Adipose tissue (tissue), 3 donors: ENCODE data around the gene GJB4. TPM values are rescaled to one million over a fixed set of nuclear protein-coding genes. Genes with fewer than 3 reads are reported as not detected.
"Not testable (repeated sequence)": the region's sequence is repeated elsewhere in the genome, so short reads cannot be mapped to it uniquely, and the experiment has no call there.

ENCODE experiments used
- H3K27ac ChIP-seq: one replicate; pipeline ENCODE4 v1.5.1; 2013; ENCODE audit warnings: low read depth, low read length
- WGBS, 3 donors: extraction: QIAGEN DNeasy Blood & Tissue Kit; methylation state at CpG; one replicate each; pipeline ENCODE4 v1.1.7; 2013; 5-methylcytosine and 5-hydroxymethylcytosine counted together
- polyA plus RNA-seq, 3 donors: library from polyadenylated mRNA; stranded (reverse); fragments of 200-250 nt; gene quantifications; one replicate each; pipeline ENCODE4 v1.2.3, GENCODE V29; 2013
- donor health status: healthy with polysubstance abuse.
- donor health status: Bipolar disorder and iron deficiency.
- donor health status: healthy.

The GJB4 gene
- polyA plus RNA-seq, 3 donors, result not detected

DNA sequence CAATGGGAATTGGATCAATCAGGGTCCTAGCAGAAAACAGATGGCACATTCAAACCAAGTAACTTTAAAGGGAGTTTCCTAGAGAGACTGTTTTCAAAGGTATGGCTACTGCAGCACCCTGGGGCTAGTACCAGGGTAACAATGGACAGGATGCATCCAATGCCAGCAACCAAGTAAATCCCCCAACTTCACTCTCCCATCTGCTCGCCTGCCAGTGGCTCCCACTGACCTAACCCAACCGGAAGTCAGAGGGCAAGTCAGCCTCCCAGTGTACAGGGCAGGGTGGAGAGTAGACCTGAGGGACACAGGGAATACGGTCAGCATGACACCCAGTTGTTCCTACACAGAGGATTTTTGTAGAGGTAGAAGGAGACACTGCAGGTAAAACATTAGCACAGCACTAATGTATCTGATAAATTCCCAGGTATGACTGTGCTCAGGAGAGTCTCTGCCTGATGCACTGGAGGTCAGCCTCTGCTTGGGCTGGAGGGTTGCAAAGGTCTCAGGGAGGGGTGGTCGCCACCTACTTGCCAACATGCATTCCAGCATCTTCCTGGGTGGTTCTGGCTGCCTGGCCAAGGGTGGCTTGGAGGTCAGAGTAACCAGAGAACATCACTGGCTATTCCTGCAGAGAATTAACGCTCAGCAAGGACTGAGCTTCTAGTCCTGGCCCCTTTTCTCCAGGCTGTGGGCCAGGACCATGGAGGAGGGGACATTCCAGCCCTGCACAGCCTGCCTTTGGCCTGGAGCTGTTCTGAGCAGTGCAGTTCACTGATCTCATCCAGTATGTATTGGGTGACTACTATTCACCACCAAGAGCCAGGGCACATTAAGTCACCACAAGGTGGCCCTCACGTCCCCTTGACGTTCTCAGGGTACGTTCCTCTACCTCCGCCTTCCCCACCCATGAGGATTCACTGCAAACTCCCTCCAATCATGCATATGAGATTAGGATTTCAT, 28.2 kb downstream of the GJB4 start:
- 43 to 58% (median 50%) methylated on average over 9 of the region's 9 CpGs for WGBS, 3 donors
- H3K27ac ChIP-seq, result no peak overlapping the region

DNA sequence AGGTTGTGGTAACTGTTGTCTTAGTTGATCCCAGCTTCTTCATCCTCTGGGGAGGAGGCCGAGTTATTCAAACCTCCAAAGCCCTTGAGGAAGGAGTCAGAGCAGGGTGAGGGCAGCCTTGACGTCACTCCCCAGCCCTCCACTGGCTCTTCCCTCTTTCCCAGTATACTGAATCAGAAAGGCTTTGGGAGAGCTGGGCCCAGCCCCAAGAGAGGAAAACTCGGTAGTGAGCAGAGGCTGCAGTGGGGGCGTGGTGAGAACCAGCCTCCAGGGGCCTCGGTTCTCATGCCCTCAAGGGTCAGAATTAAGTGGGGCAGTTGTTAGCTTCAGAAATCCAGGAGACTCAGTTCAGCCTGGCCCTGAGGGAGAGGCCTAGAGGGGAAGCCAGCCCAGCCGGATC, 31.4 kb downstream of the GJB4 start:
- WGBS, 3 donors, result 71 to 87% (median 76%) methylated on average over 6 of the region's 6 CpGs

DNA sequence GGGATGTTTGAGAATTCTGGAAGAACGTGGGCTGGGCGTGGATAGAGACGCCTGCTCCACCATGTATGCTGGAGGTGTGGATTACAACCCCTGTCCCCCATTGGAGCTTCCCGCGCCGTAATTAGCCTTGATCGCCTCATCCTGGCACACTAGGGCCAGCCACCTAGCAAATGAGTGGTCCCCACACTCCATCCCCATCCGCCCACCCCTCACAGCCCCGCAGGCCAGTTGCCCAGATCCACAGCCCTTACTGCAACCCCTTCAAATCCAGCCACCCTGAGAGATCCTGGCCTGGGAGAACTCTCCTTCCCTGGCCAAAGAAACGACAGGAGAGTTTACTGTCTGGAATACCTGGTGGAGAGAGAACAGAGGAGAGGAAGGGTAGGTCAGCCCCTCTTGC, 32.9 kb downstream of the GJB4 start:
- H3K27ac ChIP-seq, result no peak overlapping the region
- 49 to 64% (median 61%) methylated on average over 10 of the region's 10 CpGs for WGBS, 3 donors

More for the DNA sequence above, 31.4 kb downstream of the GJB4 start:
- no peak overlapping the region for H3K27ac ChIP-seq

DNA sequence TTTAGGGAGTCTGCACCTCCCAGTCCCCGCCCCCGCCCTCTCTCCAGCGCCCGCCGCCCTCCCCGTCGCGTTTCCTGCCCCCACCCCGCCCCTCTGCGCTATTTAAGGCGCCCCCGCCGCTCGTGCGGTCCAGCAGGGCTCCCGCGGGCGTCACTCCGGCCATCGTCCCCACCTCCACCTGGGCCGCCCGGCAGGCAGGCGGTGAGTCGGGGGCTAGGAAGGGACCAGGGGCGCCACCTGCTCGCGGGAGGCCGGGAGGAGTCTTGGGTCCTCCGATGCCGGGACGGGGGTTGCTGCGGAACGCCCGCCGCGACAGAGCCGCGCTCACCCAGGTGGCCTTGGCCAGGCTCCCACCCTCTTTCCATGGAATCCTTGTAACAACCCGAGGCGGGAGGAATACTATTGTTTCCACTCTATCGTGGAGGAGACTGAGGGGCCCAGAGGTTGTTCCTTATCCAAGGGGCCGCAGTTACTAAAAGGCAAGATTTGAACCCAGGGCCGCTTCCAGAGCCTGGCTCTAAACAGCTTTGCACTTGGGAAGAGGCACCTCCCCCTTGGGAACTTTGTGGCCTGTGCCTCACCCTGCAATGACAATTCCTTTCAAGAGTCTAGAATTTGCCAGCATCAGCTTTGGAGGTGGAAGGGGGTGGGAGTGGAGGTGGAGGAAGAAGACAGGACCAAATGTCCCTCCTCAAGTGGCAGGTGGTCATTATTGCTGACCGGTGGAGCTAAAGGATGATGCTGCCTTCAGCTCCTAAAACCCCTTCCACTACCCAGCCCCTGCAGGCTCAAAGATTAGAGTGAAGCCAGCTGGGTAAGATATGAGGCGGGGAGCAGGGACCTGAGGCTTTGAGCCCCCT, 33.6 kb downstream of the GJB4 start, which contains the start of gene GJA4:
GJA4 (plus strand) TSS at position 132 of the 860 bp plus-strand sequence. CDS start 1,215 bp downstream, outside the sequence.
- WGBS, 3 donors, result 8 to 14% (median 10%) methylated on average over 43 to 45 of the region's 45 CpGs
- no peak within 1 kb of the TSS for H3K27ac ChIP-seq

DNA sequence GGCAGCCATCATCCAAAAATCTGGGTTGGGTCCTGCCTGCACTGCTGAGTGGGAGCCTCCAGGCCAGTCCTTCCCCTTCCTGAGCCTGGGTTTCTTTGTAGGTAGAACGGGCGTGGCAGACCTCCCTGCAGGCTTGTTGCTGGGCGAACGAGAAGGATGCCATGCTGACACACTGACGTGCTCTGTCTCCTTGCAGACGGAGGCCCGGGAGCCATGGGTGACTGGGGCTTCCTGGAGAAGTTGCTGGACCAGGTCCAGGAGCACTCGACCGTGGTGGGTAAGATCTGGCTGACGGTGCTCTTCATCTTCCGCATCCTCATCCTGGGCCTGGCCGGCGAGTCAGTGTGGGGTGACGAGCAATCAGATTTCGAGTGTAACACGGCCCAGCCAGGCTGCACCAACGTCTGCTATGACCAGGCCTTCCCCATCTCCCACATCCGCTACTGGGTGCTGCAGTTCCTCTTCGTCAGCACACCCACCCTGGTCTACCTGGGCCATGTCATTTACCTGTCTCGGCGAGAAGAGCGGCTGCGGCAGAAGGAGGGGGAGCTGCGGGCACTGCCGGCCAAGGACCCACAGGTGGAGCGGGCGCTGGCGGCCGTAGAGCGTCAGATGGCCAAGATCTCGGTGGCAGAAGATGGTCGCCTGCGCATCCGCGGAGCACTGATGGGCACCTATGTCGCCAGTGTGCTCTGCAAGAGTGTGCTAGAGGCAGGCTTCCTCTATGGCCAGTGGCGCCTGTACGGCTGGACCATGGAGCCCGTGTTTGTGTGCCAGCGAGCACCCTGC, 34.7 kb downstream of the GJB4 start:
- H3K27ac ChIP-seq, result no peak overlapping the region
- 78 to 92% (median 85%) methylated on average over 39 to 40 of the region's 40 CpGs for WGBS, 3 donors

DNA sequence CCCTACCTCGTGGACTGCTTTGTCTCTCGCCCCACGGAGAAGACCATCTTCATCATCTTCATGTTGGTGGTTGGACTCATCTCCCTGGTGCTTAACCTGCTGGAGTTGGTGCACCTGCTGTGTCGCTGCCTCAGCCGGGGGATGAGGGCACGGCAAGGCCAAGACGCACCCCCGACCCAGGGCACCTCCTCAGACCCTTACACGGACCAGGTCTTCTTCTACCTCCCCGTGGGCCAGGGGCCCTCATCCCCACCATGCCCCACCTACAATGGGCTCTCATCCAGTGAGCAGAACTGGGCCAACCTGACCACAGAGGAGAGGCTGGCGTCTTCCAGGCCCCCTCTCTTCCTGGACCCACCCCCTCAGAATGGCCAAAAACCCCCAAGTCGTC, 35.2 kb downstream of the GJB4 start:
- H3K27ac ChIP-seq, result no peak overlapping the region

DNA sequence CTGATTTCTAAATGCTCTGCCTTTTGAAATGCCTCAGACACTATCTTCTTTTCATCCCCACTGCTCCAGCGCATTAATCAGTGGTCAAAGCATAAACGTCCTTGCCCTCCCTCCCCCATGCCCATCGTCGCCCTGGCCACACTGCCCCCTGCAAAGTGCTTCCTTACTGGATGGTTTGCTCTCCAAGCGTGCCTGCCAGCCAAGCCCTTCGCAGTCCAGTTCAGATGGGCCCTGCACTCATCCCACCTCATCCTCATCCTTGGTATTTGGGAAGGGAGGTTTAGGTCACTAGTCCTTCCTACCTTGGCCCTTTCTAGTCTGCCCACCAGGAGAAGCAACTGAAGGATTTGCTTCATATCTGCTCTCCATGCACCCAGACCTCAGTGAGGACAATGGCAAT, 36.4 kb downstream of the GJB4 start:
- H3K27ac ChIP-seq, result no peak overlapping the region
- WGBS, 3 donors, result 75 to 80% (median 76%) methylated on average over 6 of the region's 6 CpGs

More for the DNA sequence above, 35.2 kb downstream of the GJB4 start:
- 86 to 92% (median 89%) methylated on average over 11 to 12 of the region's 12 CpGs for WGBS, 3 donors

DNA sequence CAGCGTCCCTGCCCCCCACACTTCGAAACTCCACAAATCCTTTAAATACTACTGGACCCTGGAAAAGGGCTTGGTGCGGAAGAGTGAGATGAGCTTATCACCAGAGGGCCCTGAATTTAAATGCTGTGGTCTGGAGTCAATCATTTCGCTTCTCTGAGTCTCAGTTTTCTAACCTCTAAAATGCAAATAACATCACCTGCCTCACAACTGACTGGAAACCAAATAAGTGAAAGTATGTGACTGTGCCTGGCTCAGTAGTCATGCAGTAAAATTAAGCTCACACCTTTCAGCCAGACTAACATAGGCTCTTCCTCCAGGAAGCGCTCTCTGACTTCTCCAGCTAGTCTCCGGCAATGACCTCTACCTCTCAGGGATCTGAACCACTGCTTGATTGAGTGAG, 37.5 kb downstream of the GJB4 start:
- no peak overlapping the region for H3K27ac ChIP-seq
- 81 to 88% (median 82%) methylated on average over 6 of the region's 6 CpGs for WGBS, 3 donors

DNA sequence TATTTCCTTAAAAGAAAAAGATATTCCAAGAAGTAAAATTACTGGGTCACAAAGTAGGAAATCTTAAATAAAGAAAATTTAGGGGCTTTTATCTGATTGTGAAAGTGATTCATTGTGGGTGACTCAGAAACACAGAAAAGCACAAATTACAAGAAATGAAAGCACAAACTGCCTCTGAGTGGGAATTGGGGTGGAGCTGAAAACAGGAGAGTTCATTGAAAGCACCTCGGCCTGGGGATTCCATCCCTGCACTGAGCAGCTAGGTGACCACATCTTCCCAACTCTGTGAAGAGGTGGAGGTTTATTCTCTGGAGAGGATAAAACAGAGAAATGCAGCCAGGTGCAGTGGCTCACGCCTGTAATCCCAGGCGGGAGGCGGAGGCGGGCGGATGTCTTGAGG, 40.7 kb downstream of the GJB4 start:
- H3K27ac ChIP-seq, result no peak overlapping the region
- 72 to 88% (median 85%) methylated on average over 6 of the region's 6 CpGs for WGBS, 3 donors

DNA sequence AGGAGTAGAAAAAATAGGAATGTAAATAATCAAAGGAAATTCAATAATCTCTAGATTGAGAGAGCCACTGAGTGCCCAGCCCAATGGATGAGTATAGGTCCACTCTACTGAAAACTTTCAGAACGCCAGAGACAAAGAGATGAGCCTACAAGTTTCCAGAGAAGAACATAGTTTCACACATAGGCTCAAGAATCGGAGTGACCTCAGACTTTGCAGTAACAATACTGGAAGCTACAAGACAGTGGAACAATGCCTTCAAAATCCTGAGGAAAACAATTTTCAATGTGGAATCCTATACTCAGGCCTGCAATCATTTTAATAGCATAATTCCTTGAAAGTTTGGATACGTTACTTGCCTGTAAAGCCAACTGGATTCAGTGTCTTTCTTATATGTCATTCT, 44.2 kb downstream of the GJB4 start:
- no peak overlapping the region for H3K27ac ChIP-seq
- WGBS, 3 donors, result 96 to 97% (median 97%) methylated on average over 3 of the region's 3 CpGs

DNA sequence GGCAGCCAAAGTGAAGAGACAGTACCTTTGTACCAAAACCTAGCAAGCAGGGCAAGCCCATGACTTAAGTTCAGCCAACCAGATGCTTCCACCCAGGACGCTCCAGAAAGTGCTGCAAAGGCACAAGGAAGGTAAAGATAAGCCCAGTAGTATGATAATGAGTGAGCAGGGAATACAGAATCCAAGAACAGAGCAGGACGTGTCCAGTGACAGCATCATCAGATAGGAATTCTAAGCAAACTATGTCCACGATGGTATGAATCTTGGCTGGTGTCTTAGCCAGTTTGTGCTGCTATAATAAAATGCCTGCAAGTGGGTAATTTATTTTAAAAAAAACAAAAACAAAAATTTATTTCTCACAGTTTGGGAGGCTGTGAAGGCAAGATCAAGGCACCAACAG, 46.9 kb downstream of the GJB4 start:
- no peak overlapping the region for H3K27ac ChIP-seq
- 73 to 85% (median 78%) methylated on average over 3 of the region's 3 CpGs for WGBS, 3 donors

DNA sequence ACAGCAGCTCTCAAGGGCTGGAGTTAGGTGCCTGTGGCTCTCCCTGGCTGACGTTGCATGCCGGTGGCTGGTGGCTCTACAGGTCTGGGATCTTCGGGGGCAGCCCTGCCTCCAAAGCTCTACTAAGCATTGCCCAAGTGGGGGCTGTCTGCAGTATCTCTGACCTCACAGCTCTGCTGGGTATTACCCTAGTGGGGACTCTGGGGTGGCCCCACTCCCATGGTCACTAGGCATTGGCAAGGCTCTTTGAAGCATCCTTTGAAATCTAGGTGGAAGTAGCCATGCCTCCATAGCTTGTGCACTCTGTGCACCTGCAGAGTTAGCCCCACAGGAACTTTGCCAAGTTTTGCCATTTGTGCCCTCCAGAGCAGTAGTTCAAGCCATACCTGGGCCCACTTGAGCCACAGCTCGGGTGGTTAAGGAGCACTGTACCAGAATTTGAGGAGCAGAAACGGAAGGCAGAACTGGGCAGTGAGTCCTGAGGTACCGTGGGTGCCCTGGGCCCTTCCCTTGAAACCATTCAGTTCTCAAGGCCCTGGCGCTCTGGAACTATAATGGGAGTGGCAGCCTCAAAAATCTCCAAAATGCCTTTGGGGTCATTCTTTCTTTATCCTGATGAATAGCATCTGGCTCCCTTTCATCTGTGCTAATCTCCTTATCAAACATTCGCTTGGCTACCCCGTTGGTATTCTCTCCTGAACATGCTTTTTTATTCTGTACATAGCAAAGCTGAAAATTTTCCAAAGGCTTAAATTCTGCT, 48.7 kb downstream of the GJB4 start:
- WGBS, 3 donors, result 88 to 94% (median 91%) methylated on average over 9 of the region's 9 CpGs
- H3K27ac ChIP-seq, result no peak overlapping the region

DNA sequence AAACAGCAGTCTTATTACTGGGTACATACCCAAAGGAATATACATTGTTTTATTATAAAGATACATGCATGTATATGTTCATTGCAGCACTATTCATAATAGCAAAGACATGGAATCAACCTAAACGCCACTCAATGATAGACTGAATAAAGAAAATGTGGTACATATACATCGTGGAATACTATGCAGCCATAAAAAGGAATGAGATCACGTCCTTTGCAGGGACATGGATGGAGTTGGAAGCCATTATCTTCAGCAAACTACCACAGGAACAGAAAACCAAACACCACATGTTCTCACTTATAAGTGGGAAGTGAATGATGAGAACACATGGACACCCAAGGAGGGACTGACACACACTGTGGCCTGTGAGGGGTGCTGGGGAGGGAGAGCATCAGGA, 51.2 kb downstream of the GJB4 start:
- not testable (repeated sequence) for H3K27ac ChIP-seq
- 92 to 94% (median 94%) methylated on average over 3 of the region's 3 CpGs for WGBS, 3 donors

Other genes with a start within 250 kb of the GJB4 start
- under 1 TPM in 2 of 3 donors, not detected in 1; 0.06 to 0.07 TPM for gene GJB5, start 4.7 kb upstream of the GJB4 start, polyA plus RNA-seq
- gene GJB3, start 21.5 kb downstream of the GJB4 start, polyA plus RNA-seq, result under 1 TPM in 2 of 3 donors, not detected in 1; 0.02 to 0.39 TPM
- gene GJA4, start 33.3 kb downstream of the GJB4 start, polyA plus RNA-seq, result 10 to 100 TPM in 2 of 3 donors, 1 to 10 TPM in 1; 5.9 to 68.1 (median 19.5) TPM
- gene SMIM12, start 100.0 kb downstream of the GJB4 start, polyA plus RNA-seq, result 10 to 100 TPM; 21.8 to 59.6 (median 23.8) TPM
- under 1 TPM; 0.22 to 0.36 (median 0.28) TPM for gene DLGAP3, start 169.9 kb downstream of the GJB4 start, polyA plus RNA-seq
- gene TMEM35B, start 225.6 kb downstream of the GJB4 start, polyA plus RNA-seq, result 10 to 100 TPM; 26.7 to 55.1 (median 51.8) TPM